Adrenal gland (tissue), 5 donors: Measurements from ENCODE around the gene RERG.

Source experiments
- CTCF ChIP-seq, 6 experiments: fragments of 450-650 bp in 4 of 6; fragments of 200-600 bp in 2 of 6; sonication (generic) in 1 of 6; IDR thresholded peaks; 1 replicate in 5 of 6; 2 replicates in 1 of 6; pipeline versions ENCODE4 v1.5.1 to v1.8.0; 2016 to 2021; ENCODE audit warnings: antibody characterized with exemption in 6 of 6, mild to moderate bottlenecking in 2 of 6, moderate library complexity in 1 of 6
- POLR2A ChIP-seq, 2 donors: fragments of 450-650 bp; IDR thresholded peaks; one replicate each; pipeline ENCODE4 v1.6.1; 2017; ENCODE audit warnings: antibody characterized with exemption in 2 of 2, mild to moderate bottlenecking in 2 of 2, moderate library complexity in 1 of 2
- donor health status: DM: no; HTN: no; CAD: no.

GRCh38 chr12:15196678-15197505 is 24.3 kb downstream of the RERG start:
- TF ChIP-seq CTCF (IDR thresholded peaks at IDR 0.05) (no peak), POLR2A (IDR thresholded peaks at IDR 0.05) (no peak)
